Inferior parietal cortex (tissue), 1 donor: Measurements from ENCODE around the gene EDAR.

Experiments used
- DNase-seq: peaks from one replicate; pipeline ENCODE4 v3.0.0-alpha.2; 2016; ENCODE audit errors: extremely low spot score

Gene EDAR

DNA sequence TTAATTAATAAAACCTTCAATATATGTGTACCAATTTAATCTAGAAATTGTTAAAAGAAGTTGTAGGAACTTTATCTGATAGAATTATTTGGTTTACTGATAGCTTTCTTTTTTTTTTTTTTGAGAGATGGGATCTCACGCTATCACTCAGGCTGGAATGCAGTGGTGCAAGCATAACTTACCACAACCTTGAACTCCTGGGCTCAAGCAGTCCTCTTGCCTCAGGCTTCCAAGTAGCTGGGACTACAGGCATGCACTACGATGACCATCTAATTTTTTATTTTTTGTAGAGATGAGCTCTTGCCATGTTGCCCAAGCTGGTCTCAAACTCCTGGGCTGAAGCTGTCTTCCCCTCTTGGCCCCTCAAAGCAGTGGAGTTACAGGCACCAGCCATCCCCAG is 135.6 kb downstream of the EDAR start:
- no peak for DNase-seq

DNA sequence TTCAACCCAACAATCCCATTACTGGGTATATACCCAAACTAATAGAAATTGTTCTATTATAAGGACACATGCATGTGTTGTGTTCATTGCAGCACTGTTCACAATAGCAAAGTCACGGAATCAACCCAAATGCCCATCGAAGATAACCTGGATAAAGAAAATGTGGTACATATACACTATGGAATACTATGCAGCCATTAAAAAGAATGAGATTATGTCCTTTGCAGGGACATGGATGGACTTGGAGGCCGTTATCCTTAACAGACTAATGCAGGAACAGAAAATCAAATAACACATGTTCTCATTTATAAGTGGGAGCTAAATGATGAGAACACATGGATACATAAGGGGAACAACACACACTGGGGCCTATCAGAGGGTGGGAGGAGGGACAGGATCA is 136.6 kb downstream of the EDAR start:
- DNase-seq, result no peak

DNA sequence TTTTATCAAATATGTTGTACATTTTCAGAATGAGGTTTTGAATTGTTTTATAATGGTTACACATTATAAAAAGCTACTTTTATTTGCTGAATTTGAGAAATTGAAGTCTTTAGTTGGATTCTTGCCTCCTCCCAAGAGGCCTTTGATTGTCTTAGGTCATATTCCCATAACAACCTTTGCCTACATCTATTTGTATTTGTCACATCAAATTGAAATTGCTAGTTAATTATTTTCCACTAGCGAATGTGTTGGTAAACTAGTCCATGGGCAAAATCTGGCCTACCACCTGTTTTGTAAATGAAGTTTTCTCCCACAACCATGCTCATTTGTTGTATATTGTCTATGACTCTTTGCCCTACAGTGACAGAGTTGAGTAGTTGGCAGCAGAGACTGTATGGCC is 142.0 kb downstream of the EDAR start:
- no peak for DNase-seq

DNA sequence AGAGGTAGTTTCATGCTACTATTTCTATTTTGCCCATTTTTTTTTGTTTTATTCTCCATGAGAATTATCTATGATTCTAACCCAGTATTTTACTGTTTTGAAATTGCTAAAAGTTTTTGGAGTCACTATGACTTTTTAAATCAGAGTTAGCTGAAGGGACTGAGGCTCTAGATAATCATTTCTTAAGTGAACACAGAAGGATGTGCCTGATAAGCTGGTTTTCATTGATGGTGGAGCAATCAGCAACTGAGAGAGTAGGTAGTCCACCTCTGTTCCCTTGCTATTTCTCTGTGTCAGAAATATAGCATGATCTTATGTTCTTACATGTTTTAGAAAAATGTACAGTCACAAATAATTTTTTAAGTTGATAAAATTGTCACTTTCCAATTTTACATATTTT is 143.1 kb downstream of the EDAR start:
- no peak for DNase-seq
